Right hindlimb (tissue), 1 donor: ENCODE data around the gene L3MBTL4.
"Not testable (repeated sequence)": the region's sequence is repeated elsewhere in the genome, so short reads cannot be mapped to it uniquely, and the experiment has no call there.

ENCODE experiments used
- DNase-seq: peaks from one replicate; pipeline ENCODE4 v3.0.0-alpha.2; 2018

L3MBTL4 gene

GRCh38 chr18:6406075-6406909 lies 8.4 kb downstream of the L3MBTL4 start:
- no peak for DNase-seq

GRCh38 chr18:6405237-6406074 lies 9.3 kb downstream of the L3MBTL4 start:
- DNase-seq, result no peak

DNA sequence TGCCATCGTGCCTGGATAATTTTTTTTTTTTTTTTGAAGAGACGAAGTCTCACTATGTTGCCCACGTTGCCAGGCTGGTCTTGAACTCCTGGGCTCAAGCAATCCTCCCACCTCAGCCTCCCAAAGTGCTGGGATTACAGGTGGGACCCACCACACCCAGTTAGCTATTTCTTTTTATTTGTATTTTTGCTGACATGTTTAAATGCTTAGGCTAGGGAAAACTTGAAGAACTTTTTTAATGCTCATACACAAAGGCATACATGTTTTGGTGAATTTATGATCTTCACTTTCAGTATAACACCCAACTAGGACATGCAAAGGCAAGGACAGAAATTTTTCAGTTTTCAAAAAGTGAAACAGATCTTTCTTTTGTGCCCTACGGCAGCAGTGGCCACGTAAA lies 9.9 kb downstream of the L3MBTL4 start:
- DNase-seq, result no peak

GRCh38 chr18:6401687-6402086 lies 13.0 kb downstream of the L3MBTL4 start:
- no peak for DNase-seq

GRCh38 chr18:6399776-6400175 lies 14.9 kb downstream of the L3MBTL4 start:
- no peak for DNase-seq

GRCh38 chr18:6397931-6398566 lies 16.7 kb downstream of the L3MBTL4 start:
- DNase-seq, result no peak

GRCh38 chr18:6396847-6397246 lies 17.9 kb downstream of the L3MBTL4 start:
- no peak for DNase-seq

DNA sequence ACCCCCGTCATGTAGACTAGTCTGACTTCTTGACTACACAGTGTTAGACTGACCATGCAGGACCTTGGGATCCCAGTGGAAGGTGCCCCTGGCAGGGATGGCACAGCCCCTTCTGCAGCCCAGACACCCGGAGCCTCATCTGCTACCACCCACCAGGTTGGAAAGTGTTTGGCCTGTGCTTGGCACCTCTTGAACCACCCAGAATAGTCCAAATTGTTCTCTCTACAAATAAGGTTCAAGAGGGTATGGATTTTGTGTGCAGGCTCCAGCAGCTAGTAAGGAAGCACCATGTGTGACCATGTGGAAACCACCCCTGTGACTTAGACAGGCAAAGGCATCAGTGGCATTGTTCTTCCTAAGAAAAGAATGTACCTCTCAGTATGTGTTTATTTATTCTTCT lies 18.4 kb downstream of the L3MBTL4 start:
- no peak for DNase-seq

DNA sequence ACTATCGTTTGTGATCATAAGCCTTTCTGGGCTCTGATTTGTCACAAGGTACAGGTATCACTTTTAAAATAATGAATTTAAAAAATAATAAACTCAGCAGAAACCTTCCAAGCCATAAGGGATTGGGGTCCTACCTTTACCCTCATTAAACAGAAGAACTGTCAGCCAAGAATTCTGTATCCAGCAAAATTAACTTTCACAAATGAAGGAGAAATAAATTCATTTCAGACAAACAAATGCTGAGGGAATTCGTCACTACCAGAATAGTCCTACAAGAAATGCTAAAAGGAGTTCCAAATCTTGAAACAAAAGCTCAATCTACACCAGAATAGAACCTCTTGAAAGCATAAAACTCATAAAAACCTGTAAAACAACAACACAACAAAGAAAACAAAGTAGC lies 25.7 kb downstream of the L3MBTL4 start:
- DNase-seq, result no peak

GRCh38 chr18:6382963-6383362 lies 31.7 kb downstream of the L3MBTL4 start:
- DNase-seq, result no peak

- DNase-seq, result not testable (repeated sequence)
Measured at GRCh38 chr18:6377473-6377872, 37.2 kb downstream of the L3MBTL4 start.

GRCh38 chr18:6376433-6377229 lies 38.1 kb downstream of the L3MBTL4 start:
- no peak for DNase-seq

GRCh38 chr18:6374935-6375529 lies 39.7 kb downstream of the L3MBTL4 start:
- DNase-seq, result no peak

GRCh38 chr18:6374340-6374739 lies 40.4 kb downstream of the L3MBTL4 start:
- no peak for DNase-seq

- no peak for DNase-seq
Measured at GRCh38 chr18:6373187-6373586, 41.5 kb downstream of the L3MBTL4 start.

DNA sequence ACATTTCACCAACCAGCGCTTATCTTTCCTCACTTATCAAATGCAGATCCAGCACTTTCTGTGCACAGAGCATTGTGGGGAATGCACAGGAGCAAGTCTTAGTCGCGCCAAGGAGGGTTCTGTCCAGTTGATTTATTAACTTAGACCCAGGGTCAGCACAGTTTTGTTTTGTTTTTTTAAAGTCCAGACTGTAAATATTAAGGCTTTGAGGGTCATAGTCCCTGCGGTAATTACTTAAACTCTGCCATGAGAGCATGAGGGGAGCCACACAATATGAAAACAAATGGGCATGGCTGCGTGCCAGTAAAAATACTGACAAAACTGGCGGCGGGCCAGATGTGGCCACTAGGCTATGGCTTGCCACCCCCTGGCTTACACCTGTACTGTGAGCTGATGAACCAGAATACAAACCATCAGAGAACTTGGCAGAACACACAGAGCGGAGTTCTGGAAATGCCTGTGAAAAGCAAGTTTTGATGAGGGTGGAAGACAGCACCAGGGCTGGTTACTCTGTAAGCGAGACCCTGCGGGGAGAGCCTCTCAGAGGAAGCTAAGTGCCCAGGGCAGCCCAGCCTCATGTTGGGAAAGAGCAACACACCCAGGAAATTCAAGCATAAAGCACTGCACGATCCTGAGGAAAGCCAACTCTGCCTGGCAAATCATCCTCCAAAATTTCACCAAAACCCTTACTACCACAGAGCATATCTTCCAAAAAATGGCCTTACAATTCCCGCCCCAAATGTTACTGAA lies 43.6 kb downstream of the L3MBTL4 start:
- no peak for DNase-seq

DNA sequence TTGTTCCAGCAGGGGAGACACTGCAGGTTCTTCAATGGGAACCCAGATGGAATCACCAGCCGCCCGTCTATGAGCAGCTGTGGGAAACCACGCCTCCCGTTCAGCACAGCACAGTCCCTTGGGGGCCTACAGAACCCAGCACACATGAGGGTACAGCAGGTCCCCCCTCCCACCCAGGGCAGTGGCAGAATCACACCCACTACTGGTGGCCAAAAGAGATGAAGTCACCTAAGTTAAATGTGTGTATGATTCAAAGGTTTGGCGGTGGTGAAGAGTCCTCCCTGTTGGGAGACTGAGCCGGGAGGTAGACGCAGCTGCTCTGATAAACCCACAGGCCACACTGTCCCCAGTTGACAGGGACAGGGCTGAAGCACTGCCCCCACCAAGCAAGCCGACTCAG lies 44.3 kb downstream of the L3MBTL4 start:
- DNase-seq, result no peak

DNA sequence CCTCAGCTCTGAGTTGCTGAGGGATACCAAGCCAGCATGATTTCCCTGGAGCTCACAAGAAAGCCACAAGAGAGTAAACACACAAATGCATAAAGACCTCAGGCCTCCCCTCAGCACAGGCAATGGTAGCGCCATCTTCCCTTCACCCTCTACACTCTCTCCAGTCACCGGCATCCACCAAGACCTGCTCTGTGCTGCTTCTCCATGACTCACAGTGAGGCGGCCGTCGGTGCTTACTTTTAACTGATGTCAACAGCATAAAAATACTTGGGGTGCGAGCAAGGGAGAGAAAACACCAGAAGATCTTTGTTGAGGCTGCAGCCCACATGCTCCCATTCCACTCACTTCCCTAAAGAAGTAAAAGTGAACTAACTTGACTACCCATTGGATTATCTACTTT lies 46.7 kb downstream of the L3MBTL4 start:
- DNase-seq, result no peak

- DNase-seq, result no peak
Measured at GRCh38 chr18:6367208-6367607, 47.5 kb downstream of the L3MBTL4 start.

DNA sequence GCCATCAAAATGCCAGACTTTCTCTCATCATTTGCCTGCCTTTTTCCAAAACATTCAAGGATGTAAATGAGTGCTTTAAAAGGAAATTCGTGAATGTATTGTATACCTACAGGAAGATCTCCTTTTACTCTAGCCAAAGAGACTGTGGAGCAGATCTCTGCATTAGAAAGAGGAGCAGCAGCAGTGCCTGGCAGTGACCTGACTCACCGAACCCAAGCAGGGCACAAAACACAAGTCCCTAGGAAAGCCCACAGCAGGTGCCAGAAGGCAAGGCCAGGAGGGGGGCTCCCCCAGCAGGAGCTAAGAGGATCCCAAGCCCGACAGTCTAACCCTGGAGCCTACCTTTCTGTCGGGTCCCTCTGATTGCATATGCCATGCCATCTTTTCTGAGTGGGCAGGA lies 47.9 kb downstream of the L3MBTL4 start:
- no peak for DNase-seq

GRCh38 chr18:6365385-6365784 lies 49.3 kb downstream of the L3MBTL4 start:
- no peak for DNase-seq

- no peak for DNase-seq
Measured at GRCh38 chr18:6363216-6363615, 51.5 kb downstream of the L3MBTL4 start.
